ENCODE data around the gene OBP2B.
"Not testable (repeated sequence)": the region's sequence is repeated elsewhere in the genome, so short reads cannot be mapped to it uniquely, and the experiment has no call there.

- not testable (repeated sequence) for TF ChIP-seq CTCF (IDR thresholded peaks at IDR 0.05); POLR2AphosphoS5 (IDR thresholded peaks at IDR 0.05; ENCODE audit: insufficient read depth in 1 of 2, low read depth in 1 of 2)
These were observed 39.4 kb downstream of the OBP2B start for GRCh38 chr9:133169687-133170086.

All from vagina (tissue), 2 donors.